ENCODE measurements around the gene SMC5.

SMC5 gene

DNA sequence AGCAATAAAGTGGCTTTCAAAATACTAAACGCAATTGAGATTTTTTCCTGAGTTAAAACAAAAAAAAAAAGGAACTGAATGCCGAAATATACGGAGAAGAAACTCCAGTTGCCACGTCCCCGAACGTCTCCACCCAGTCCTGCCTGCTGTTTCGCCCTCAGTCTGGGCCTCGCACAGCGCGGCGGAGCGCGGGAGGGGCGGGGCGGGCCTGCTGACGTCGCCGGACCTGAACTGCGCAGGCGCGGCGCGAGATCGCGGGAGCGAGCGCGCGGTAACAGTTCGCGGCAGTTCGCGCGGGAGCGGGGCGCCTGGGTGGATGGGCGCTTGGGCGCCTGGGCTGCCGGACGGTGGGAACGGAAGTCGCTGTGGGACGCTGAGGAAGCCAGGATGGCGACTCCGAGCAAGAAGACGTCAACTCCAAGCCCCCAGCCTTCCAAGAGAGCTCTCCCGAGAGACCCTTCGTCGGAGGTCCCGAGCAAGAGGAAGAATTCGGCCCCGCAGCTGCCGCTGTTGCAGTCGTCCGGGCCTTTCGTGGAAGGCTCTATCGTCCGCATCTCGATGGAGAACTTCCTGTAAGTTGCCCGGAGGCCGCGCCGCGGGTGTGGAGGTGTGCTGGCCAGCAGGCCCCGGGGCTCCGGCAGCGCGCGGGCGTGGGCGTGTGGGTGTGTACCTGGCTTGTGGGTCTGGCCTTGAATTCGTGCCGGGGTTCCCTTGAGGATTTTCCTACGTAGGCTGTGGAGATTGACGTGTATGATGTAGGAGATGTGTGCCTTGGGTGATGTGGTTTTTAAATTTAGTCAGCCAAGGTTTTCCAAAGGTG is at the start of gene SMC5:
SMC5 (plus strand) TSS at position 287 of the 820 bp plus-strand sequence; CDS start at position 388, 101 bp downstream.
- TF ChIP-seq, protein P1, sequence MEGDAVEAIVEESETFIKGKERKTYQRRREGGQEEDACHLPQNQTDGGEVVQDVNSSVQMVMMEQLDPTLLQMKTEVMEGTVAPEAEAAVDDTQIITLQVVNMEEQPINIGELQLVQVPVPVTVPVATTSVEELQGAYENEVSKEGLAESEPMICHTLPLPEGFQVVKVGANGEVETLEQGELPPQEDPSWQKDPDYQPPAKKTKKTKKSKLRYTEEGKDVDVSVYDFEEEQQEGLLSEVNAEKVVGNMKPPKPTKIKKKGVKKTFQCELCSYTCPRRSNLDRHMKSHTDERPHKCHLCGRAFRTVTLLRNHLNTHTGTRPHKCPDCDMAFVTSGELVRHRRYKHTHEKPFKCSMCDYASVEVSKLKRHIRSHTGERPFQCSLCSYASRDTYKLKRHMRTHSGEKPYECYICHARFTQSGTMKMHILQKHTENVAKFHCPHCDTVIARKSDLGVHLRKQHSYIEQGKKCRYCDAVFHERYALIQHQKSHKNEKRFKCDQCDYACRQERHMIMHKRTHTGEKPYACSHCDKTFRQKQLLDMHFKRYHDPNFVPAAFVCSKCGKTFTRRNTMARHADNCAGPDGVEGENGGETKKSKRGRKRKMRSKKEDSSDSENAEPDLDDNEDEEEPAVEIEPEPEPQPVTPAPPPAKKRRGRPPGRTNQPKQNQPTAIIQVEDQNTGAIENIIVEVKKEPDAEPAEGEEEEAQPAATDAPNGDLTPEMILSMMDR (IDR thresholded peaks at IDR 0.05) = no peak

DNA sequence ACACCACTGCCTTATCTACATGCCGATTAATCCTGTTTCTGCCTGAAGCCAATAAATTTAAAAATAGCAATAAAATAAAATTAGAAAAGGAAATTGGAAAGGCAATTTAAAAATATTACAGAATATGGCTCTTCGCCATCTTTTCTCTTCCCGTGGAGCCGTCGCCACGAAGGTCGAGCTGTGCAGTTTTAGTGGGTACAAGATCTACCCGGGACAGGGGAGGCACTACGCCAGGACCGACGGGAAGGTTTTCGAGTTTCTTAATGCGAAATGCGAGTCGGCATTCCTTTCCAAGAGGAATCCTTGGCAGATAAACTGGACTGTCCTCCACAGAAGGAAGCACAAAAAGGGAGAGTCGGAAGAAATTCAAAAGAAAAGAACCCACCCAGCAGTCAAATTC is 41.7 kb upstream of the SMC5 start:
- TF ChIP-seq, protein P1 (IDR thresholded peaks at IDR 0.05) = no peak

DNA sequence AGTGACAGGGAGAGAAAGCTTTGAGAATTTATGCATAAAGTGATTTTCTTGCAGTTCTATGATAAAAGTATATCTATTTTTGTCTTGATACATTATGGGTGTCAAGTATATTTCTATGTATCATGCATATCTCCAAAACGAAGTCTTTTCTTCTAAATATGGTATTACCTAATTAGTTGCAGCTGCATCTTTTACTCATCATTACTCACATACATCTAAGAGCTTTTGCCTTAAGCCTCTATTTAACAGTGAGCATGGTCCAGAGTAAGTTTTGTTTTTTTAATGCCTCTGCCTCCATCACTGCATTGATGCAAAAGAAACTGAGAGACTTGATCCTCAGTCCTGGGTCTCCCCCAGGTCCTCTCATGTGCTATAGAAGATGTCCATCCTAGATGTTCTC is 40.0 kb upstream of the SMC5 start:
- TF ChIP-seq, protein P1 (IDR thresholded peaks at IDR 0.05) = no peak

DNA sequence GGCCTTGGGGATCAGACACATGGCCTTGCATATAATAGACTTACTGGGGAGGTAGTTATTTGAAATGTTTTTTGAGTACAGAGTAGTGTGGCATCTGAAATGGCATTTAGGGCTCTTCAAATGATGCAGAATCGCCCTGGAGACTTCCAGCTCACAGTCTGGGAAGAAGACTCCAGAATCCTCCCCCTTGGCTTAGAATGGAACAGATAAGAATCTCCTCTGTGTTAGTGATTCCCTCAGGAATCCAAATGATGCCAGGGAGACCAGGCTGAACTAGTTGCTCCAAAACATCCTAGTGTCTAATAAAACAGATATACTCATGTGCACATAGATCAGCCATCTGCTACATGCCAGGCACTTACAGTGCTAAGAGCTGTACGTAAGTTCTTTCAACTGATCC is 38.6 kb upstream of the SMC5 start:
- TF ChIP-seq, protein P1 (IDR thresholded peaks at IDR 0.05) = no peak

DNA sequence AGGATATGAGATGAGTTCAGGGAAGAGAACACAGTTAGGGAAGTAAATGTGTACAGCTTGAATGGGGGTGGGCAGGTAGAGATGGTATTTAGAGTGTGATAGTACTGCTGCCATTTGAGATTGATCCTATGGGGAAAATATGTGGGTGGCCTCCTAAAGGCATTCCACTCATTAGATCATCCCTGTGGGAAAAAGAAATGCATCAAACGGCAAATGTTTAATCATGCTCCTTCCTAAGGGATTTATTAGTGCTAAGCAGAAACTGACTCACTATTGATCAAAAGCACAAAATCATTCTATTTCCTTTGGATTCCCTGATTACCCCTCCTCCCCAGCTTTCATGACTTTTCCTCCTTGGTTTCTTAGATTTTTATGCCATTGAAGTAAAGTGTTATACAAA is 36.4 kb upstream of the SMC5 start:
- TF ChIP-seq, protein P1 (IDR thresholded peaks at IDR 0.05) = no peak

DNA sequence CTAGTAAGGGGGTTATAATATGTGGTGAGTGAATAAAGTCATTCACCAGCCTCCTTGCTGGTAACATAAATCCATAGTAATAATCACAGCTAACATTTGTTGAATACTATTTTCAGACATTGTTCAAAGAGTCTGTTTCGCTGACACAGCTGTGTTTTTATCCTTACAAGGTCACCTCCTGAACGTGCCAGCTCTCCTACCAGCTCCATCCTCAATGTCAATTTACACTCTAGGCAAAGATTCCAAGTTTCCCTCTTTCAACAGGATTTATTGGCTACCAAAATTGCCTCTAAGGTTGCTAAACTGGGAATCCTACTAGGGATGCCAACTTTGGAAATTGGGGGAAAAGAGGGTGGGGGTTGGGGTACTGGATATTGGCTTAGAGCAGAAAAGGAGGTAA is 30.7 kb upstream of the SMC5 start:
- TF ChIP-seq, protein P1 (IDR thresholded peaks at IDR 0.05) = no peak

DNA sequence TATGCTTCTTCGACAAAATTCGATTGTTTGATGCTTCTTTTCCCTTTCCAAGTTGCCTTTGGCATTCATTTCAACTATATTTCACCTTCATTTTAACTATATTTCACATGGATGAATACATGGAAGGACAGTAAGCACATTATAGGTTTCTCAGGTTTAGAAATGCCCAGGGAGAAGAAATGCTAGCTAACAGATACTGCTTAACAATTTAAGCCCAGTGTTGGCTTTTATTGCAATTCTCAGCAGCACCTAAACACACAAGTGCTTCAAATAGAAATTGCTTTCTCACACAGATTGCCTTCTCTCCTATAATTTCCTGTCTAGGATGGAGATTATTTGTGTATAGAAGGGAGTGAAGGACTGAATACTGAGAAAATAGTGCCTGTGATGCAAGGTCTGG is 30.2 kb upstream of the SMC5 start:
- TF ChIP-seq, protein P1 (IDR thresholded peaks at IDR 0.05) = no peak
